Endothelial cell (in vitro differentiated cells): ENCODE measurements around the gene SPPL3. TPM values are rescaled to one million over a fixed set of nuclear protein-coding genes. Genes with fewer than 3 reads are reported as not detected.

Experiments
- DNase-seq: peaks from one replicate; pipeline ENCODE4 v3.0.0; 2021; ENCODE audit warnings: low spot score
- H3K27ac Mint-ChIP-seq: one replicate; pipeline ENCODE4 v1.8.0; 2021; ENCODE audit warnings: mixed read lengths, inconsistent platforms; ENCODE audit not compliant: unreplicated experiment
- H3K27me3 Mint-ChIP-seq: one replicate; pipeline ENCODE4 v1.8.0; 2021; ENCODE audit warnings: mild to moderate bottlenecking, moderate library complexity, mixed read lengths, inconsistent platforms; ENCODE audit not compliant: unreplicated experiment
- H3K36me3 Mint-ChIP-seq: one replicate; pipeline ENCODE4 v1.8.0; 2021; ENCODE audit warnings: mild to moderate bottlenecking, low read depth, mixed read lengths, inconsistent platforms; ENCODE audit not compliant: unreplicated experiment
- H3K4me1 Mint-ChIP-seq: one replicate; pipeline ENCODE4 v1.8.0; 2021; ENCODE audit warnings: mild to moderate bottlenecking, mixed read lengths, inconsistent platforms; ENCODE audit not compliant: unreplicated experiment
- H3K4me3 Mint-ChIP-seq: one replicate; pipeline ENCODE4 v1.8.0; 2021; ENCODE audit warnings: mild to moderate bottlenecking, mixed read lengths, inconsistent platforms; ENCODE audit not compliant: unreplicated experiment
- H3K9me3 Mint-ChIP-seq: one replicate; pipeline ENCODE4 v1.8.0; 2021; ENCODE audit warnings: mixed read lengths, inconsistent platforms; ENCODE audit not compliant: unreplicated experiment
- CTCF ChIP-seq: fragments of 200-600 bp; sonication (generic); IDR thresholded peaks from one replicate; pipeline ENCODE4 v1.5.0; 2021; ENCODE audit warnings: antibody characterized with exemption; ENCODE audit not compliant: unreplicated experiment
- total RNA-seq: library from RNA; stranded (reverse); fragmentation: NEBNext Ultra II Directional; extraction: Animal tissue kit (Norgen Biotek cat#: 25700); gene quantifications from one replicate; pipeline ENCODE4 v1.2.1, GENCODE V29; 2021; ENCODE audit not compliant: unreplicated experiment

SPPL3 gene
- total RNA-seq, 1 donor from 2014 or later: 55.4 TPM

- Mint-ChIP-seq H3K4me1 (peaks cover 14% of the 10 kb centered on the region), H3K9me3 (no peaks in the 10 kb centered on the region), H3K4me3 (peak overlapping the region; percentile 3), H3K36me3 (peaks cover 15% of the 10 kb centered on the region), H3K27ac (peak overlapping the region; percentile 44), H3K27me3 (peaks cover 6% of the 10 kb centered on the region)
- DNase-seq: no peak
- TF ChIP-seq CTCF: peak; percentile 82
Measured at GRCh38 chr12:120775862-120776552, 128.2 kb downstream of the SPPL3 start.

GRCh38 chr12:120774169-120774916, 129.8 kb downstream of the SPPL3 start:
- no peak for DNase-seq
- H3K36me3 Mint-ChIP-seq: peaks cover 25% of the 10 kb centered on the region
- H3K27me3 Mint-ChIP-seq: peaks cover 6% of the 10 kb centered on the region
- peaks cover 14% of the 10 kb centered on the region for H3K4me1 Mint-ChIP-seq
- H3K27ac Mint-ChIP-seq: peak overlapping the region; percentile 4
- H3K4me3 Mint-ChIP-seq: no peak overlapping the region
- no peak for TF ChIP-seq CTCF
- H3K9me3 Mint-ChIP-seq: no peaks in the 10 kb centered on the region

GRCh38 chr12:120771097-120771496, 133.1 kb downstream of the SPPL3 start:
- no peak overlapping the region for H3K27ac Mint-ChIP-seq
- H3K9me3 Mint-ChIP-seq: no peaks in the 10 kb centered on the region
- peaks cover 14% of the 10 kb centered on the region for H3K4me1 Mint-ChIP-seq
- peaks cover 55% of the 10 kb centered on the region for H3K36me3 Mint-ChIP-seq
- peaks cover 6% of the 10 kb centered on the region for H3K27me3 Mint-ChIP-seq
- no peak for DNase-seq
- TF ChIP-seq CTCF: no peak
- no peak overlapping the region for H3K4me3 Mint-ChIP-seq

- peak overlapping the region; percentile 62 for H3K4me3 Mint-ChIP-seq
- peaks cover 3% of the 10 kb centered on the region for H3K27me3 Mint-ChIP-seq
- H3K9me3 Mint-ChIP-seq: no peaks in the 10 kb centered on the region
- TF ChIP-seq CTCF: no peak
- H3K4me1 Mint-ChIP-seq: peaks cover 3% of the 10 kb centered on the region
- no peak overlapping the region for H3K27ac Mint-ChIP-seq
- DNase-seq: no peak
- peaks cover 62% of the 10 kb centered on the region for H3K36me3 Mint-ChIP-seq
Measured at GRCh38 chr12:120767071-120768024, 136.8 kb downstream of the SPPL3 start.
